SIG-M5 treated with dmso at 0.1 percent for 504 hours (cell line): ENCODE data around the gene RBX1.

Experiments used
- DNase-seq: peaks from one replicate; lab custom pipeline; 2025; ENCODE audit not compliant: unreplicated experiment; lab: John Stamatoyannopoulos, UW

Gene RBX1

GRCh38 chr22:41021061-41021612, 70.0 kb downstream of the RBX1 start:
- no peak for DNase-seq

- peak; percentile 72 for DNase-seq
Measured at GRCh38 chr22:41021613-41022454, 70.7 kb downstream of the RBX1 start.

- peak; percentile 75 for DNase-seq
Measured at GRCh38 chr22:41022470-41023298, 71.5 kb downstream of the RBX1 start.
